ENCODE data around the gene NR1H4.
"Not testable (repeated sequence)": the region's sequence is repeated elsewhere in the genome, so short reads cannot be mapped to it uniquely, and the experiment has no call there.

NR1H4 gene

DNA sequence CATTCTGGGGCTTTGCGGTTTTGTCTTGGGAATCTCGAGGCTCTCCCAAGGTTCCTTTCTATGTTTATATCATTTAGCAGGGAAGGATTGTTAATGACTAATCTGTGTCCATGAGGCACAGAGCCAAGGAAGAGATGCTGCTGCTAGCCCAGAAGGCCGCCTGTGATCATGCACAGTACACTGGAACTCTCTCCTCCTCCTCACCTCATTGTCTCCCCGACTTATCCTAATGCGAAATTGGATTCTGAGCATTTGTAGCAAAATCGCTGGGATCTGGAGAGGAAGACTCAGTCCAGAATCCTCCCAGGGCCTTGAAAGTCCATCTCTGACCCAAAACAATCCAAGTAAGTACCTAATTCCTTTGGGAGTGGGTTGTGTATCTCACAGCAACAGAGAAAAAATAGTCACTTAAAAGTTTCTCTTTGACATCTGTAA, at the start of gene NR1H4:
Gene NR1H4, plus strand, starts transcription at position 151 of the 435 bp plus-strand sequence. CDS start 19,458 bp downstream, outside the sequence.
- DNase-seq (ENCODE audit: low spot score), result no peak

DNA sequence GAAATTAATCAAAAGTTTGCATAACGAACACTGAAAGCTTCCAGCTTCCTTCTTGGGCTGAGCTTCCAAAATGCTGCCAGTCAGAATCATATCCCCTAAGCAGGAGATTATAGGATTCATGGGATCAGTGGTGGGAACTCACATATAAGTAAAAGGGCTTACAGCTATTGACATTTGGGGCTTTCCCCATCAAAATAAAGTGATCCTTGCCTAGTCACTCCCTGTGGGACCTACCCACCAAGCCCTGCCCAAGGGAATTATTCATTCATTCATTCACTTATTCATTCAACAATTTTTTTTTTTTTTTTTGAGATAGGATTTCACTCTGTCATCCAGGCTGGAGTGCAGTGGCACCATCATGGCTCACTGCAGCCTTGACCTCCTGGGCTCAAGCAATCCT, 47.5 kb upstream of the NR1H4 start:
- DNase-seq (ENCODE audit: low spot score), result no peak

DNA sequence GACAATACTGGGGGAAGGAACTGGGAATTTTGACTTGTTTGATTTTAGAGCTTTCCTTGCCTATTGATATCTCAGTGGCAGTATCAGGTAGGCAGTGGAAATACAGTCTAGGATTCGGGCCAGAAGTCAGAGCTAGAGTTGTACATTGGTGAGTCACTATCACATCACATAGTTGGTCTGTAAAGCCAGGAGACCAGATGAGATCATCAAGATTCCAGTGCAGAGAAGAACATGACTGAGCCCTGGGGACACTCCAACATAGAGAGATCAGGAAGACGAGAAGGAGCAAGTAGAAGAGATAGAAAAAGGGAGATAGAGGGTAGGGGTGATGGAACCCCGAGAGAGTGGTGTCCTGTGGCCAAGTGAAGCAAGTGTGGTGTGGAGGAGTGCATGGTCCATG, 46.6 kb upstream of the NR1H4 start:
- no peak for DNase-seq (ENCODE audit: low spot score)

DNA sequence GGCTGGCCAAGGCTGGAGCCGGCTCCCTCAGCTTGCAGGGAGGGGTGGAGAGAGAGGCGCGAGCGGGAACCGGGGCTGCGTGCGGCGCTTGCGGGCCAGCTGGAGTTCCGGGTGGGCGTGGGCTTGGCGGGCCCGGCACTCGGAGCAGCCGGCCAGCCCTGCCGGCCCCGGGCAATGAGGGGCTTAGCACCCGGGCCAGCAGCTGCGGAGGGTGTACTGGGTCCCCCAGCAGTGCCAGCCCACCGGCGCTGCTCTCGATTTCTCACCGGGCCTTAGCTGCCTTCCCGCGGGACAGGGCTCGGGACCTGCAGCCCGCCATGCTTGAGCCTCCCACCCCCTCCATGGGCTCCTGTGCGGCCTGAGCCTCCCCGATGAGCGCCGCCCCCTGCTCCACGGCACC, 43.4 kb upstream of the NR1H4 start:
- not testable (repeated sequence) for DNase-seq (ENCODE audit: low spot score)

DNA sequence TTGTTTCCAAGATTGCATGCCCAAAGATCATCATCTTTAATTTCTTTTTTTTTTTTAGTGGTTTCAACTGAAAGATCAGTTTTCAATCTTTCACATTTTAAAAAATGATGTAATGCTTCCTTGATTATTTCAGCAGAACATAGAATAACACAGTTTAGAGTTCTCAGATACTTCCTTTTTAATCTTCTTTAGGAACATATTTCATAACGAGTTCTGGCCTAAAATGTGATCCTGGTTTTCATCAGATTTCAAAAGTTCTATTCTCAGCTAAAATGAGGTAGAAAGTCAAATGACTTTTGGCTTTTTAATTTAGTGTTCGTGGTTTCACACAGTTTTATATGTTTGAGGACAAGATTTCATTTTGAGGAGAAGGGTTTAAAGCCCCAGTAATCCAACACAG, 40.0 kb upstream of the NR1H4 start:
- no peak for DNase-seq (ENCODE audit: low spot score)

DNA sequence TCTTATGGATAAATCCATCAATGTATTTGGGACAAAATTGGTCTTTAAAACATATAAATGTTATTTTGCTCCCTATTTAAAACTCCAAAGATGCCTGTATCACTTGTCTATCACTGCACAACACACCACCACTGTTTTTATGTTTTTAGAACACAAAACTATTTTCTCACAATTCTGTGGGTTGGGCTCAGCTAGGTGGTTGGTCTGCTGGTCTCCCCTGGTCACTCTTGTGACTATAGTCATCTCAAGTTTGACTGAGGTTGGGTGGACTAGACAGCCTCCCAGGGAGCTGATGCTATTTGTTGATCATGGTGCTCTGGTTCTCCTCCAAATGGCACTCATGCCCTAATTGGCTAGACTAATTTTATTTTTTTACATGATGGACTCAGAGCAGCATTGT, 39.5 kb upstream of the NR1H4 start:
- no peak for DNase-seq (ENCODE audit: low spot score)

DNA sequence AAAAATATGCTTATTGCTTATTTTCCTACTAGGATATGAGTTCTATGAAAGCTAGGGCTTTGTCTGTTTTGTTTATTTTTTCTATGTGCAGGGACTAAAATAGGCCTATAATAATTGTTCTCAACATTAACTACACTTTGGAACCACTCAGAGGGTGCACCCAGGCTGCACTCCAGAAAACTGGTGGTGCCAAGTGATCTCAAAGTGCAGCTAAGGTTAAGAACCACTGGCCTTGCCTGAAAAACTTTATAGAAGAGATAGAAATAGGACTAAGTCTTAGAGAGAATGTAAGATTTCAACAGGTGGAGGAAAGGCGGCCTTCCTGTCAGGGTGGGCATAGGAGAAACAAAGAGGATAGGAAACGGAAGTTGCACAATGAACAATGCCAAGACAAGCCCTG, 37.7 kb upstream of the NR1H4 start:
- DNase-seq (ENCODE audit: low spot score), result no peak

DNA sequence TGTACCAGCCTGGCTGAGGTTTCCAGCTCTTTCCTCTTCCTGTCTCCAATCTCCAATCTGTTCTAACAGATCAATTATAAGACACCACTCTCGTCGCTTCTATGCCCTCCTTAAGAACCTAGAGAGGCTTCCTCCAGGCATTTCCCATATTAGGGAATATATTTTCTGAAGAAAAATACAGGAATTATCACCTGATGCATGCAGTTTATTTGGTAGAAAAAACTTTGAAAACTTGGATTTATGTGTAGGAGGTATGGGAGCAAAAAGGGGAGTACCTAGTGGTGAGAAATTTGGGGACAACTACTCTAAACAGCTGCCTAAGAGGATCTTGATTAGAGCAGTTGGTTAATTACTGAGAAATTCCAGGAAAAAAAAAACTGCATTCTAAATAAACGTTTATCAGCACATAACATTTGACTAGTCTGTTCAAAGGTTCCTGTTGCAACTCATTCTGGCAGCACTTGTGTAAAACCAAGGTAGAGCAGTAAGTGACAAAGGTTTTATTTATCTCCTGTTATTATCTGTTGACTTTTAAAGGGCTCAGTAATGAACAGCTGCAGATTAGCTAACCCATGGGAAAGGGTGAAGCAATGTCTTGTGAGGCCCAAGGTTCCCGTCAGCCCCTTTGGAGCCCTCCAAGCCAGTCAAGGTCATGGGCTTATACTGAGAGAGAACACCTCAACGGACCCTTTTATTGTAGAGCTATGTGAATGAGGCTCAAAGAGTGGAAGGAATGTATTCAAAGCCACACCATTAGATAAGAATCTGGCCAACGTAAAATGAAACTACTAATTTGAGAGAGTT, 36.4 kb upstream of the NR1H4 start:
- no peak for DNase-seq (ENCODE audit: low spot score)

DNA sequence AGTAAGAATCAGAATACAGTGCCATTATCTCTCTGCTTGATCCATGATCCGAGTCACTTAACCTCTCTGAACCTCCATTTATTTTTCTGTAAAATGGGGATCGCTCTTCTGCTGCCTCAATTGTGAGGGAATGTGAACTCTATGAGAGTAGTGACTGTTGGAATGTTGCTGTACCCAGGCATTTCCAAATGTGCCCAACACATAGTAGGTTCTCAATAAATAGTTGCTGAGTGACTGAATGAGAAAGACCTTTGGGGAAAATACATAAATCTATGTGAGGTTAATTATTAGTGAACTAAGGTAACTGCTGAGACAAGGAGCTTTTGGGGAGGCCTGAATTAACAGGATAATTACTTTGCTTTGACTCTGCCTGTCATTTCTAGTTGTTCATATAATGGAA, 33.9 kb upstream of the NR1H4 start:
- no peak for DNase-seq (ENCODE audit: low spot score)

DNA sequence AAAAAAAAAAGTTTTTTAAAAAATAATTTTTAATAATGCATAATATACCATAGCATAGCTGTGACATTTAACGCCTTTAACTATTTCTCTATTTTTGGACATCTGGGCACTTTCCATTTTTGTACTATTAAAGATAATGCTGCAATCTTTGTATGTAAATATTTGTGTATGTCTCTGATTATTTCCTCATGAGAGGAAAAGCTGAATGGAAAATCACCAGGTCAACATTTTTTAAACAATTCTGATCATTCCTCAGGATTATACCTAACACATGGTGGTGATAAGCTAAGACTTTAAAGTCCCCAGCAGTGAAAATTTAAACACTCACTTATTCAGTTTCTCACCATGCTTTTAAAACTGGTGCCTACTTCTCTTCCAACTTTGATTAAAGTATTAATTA, 31.3 kb upstream of the NR1H4 start:
- no peak for DNase-seq (ENCODE audit: low spot score)

DNA sequence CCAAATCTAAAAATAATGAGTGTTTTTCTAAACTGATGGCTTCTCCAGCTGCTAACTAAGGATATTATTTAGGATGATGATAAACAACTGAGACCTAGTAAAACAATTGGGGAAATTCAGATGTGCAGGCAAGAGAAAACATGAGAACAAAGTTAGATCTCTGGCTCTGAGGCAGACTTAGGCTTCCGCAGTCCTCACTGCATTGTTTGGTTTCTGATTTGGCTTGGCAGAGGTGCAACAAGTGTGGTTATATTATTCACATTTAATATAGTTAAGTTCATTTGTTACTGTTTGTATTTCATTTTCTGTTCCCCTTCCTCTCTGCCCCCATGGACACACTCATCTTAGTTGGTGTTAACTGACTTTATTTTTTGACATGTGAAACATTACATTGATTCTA, 30.2 kb upstream of the NR1H4 start:
- no peak for DNase-seq (ENCODE audit: low spot score)

DNA sequence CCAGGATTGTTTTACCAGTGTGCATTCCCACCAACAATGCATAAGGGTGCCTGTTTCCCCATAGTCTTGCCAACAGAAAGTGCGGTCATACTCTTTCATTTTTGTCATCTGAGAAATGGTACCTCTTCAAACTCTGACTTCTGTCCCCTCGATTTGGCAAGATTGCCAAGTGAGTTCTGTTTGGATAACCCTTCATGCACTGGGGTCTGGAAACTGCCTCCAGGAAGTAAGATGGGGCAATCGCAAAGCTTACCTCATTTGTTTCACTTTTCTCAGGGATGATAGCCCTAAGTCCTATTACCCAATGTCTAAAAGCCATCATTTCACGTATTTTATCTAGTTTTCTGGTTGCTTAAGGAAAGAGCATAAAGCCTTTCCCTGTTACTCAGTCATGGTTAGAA, 28.6 kb upstream of the NR1H4 start:
- no peak for DNase-seq (ENCODE audit: low spot score)

DNA sequence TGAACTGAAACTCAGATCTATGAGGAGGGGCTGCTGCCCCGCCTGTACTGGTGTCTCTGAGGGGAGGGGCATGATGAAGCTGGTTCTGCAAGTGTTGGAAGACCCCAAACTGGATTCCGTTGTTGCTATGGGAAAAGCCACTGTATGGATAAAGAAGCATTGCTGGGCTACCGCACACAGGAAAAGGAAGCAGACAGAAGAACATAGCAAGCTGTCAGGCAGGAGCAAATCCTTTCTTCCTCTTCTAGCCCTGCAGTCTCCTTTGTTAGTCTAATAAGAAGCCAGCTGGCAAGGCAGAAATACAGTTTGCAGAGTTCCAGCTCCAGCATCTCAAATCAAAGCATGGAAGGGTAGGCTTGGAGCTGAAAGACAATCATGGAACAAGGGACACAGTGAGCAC, 26.3 kb upstream of the NR1H4 start:
- DNase-seq (ENCODE audit: low spot score), result no peak

DNA sequence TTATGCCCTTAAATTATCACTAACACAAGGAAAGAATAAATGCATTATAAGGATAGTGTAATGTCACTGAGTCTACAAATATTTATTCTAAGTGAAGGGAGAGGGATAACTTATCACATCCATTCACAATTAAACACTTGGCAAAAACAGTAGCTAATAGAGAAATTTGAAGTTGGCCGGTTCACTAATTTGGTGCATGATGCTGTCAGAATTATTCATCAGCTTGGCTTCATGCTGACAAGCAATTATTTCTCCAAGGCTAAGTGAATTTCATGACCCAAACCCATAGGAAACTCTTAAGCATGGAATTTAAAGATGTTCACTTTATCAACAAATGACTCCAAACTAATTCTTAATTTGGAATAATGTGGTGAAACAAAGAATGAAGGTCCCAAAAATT, 25.0 kb upstream of the NR1H4 start:
- no peak for DNase-seq (ENCODE audit: low spot score)

DNA sequence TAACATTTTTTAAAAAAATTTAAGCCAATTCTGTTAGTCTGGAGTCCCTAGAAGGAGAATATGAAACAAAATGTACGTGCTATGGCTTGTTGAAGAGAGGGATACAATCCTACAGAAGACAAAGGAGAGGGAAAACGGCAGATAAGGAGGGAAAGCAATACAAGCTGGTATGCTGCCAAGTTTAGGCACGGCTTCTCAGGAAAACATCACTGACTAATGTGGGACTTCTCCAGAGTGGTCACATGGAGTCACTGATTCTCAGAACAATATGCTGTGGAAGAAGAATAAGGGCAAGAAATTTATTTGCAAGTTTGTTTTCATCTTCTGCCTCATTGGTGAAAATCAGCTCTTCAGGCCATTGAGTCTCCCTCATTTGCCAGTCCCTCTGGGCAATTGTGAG, 22.9 kb upstream of the NR1H4 start:
- DNase-seq (ENCODE audit: low spot score), result no peak

DNA sequence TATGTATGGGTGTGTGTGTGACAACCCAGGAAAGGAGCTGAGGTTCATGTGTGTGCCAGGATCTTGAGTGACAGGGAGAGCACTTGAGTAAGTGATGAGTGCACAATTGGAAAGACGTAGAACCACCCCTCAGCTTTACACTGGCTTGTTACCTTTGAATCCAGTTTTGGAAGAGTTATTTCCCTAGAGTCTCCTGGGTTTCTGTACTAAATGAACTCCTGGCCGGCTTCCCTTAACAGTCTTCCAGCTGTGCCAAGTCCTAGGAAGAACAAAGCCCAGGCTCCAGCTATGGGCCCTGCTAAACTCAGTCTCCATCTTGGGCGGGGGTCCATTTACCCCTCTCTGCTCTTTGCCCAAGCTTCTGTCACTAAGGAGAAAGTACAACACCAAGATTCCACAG, 19.7 kb upstream of the NR1H4 start:
- DNase-seq (ENCODE audit: low spot score), result no peak

DNA sequence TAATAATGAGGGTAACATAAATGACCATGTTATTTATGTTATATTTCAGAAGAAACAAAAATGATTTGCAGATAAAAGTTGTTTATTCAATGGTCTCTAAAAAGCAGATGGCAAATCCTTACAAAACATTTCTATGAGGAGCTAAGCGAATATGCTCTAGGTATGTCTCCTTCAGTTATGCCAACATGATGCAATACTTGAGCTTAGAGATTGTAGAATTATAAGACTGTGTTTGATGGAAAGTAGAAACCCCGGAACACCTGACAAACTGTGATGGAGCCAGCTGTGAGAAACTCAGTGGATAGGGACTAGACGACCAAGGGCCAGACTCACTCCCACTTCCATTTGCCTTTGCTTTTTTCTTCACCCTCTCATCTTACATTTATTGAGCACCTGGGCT, 17.8 kb upstream of the NR1H4 start:
- no peak for DNase-seq (ENCODE audit: low spot score)

DNA sequence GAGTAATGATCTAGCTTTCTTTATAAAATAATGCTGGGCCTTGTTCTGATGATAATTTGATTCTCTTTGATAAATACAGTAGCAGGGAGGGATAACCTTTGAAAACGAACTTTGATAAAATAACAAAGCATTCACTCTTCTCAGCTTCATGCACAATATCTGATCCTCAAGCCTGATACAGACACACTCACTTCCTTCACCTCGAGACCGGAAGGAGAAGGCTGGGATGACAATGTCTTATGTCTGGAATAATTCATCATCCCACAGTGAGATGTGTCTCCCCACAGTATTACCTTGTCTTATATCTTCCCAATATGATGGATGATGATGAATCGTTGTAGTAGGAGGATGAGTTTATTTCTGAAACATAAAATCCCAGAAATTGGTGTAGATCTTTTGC, 15.5 kb upstream of the NR1H4 start:
- no peak for DNase-seq (ENCODE audit: low spot score)

DNA sequence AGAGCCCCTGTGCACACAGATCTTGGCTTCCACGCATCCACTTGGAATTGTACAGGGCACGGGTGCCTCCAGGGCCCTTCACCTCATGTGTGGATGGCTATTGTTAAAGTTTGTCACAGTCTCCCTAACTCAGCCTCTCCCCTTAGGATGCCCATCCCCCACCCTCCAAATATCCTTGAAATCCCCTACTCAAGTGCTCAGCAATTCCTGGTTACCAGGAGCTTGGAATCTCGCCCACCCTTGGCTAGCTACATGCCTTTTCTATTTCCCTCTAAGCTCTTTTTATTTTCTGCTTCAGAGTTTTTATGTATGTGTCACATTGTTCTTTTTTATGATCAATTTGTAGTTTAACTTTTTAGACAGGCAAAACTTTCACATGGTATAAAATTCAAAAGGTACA, 13.0 kb upstream of the NR1H4 start:
- DNase-seq (ENCODE audit: low spot score), result no peak

DNA sequence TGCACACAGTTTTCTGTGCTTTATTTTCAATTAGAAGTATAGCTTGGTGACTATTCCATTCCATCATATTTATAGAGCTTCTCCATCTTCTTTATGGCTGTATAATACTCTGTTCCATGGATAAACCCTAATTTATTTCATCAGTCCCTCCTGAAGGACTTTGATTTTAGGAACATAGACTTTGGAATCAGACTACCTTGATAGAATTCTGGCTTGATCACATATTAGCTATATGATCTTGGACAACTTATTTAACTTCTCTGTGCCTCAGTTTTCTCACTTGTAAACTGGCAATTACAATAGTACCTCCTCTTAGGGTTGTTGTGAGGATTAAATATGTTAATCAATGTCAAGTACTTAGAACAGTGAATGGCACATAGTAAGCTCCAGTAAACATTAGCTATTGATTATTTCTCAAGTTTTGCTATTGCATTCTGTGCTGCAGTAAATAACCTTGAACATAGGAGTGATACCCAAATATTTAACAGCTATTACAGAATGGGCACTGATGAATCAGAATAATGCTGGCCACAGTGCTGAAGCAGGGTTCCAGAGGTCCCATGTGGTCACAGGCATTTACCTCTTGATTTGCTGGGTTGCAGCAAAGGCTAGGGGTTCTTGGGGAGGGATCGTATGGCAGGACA, 12.2 kb upstream of the NR1H4 start:
- no peak for DNase-seq (ENCODE audit: low spot score)

DNA sequence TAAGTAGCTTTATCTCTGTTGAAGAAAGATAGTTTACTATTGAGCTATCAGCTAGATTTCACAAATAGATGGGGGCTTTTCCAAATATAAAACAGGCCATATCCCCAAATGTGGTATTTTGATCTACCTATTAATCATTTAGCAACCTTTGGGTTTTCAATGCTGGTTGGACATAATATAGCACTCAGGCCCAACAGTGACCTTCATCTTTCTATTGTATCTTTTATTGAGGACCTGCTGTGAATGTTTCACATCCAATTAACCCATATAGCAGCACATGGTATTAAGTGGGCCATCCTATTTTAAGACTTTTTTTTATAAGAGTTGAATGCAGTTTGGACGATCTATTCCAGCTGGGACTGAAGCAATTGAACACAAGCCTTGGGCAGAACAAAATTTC, 10.0 kb upstream of the NR1H4 start:
- no peak for DNase-seq (ENCODE audit: low spot score)

DNA sequence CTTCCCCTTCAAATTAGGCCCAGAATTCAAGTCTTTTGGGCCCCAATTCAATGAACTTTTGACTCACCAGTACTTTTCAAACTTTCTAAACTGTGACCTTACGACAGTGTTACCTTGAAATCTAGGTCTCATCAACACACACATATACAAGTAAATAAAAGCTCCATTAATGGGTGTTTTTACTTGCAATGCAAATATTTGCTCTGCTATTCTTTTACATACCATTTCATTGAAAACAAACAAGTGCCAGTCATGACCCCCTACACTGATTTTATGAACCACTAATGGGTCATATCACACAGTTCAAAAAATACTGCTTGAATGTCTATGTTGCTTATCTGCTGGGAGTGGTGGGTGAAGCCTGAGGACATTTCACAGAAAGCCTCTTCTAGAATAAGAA, 9.1 kb upstream of the NR1H4 start:
- DNase-seq (ENCODE audit: low spot score), result no peak

DNA sequence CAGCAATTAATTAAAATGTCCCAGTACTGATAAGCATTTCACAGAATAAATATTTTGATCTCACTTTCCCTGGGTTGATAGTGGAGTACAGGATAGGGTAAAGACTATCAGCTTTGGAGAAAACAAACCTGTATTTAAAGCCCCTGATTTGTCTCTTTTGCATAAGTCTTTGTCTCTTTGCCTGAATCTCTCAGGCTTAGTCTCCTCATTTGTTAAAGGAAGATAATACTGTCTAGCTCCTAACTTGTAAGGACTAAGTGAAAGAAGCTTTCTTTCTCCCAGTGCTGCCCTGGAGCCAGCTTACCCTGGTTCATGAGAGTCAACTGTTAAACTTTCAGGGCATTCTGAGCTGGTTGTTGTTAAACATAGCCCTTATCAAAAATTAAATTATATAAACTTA, 5.5 kb upstream of the NR1H4 start:
- DNase-seq (ENCODE audit: low spot score), result no peak

DNA sequence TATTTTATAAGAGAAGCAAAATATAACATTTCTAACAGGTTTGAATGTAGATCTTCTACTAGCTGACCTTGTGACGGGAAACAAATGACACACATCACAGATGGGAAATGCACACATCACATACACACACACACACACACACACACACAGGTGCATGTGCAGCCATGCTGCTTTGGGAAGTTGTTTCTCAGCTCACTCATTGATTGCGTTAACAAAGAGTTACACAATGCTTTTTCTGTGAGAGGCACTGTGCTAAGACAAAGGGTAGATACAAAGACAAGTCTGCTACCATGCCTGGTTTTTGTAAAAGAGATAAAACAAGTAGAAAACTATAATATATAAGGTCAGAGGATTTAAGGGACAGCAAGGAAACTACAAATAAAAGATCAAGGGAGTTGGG, 1.3 kb upstream of the NR1H4 start:
- DNase-seq (ENCODE audit: low spot score), result no peak
